GM21717 (cell line): ENCODE measurements around the gene GALNT15.
A peak's percentile ranks its signal among the peaks of the same experiment; 100 is the strongest.

Experiments
- ATAC-seq: cut with Tn5 transposase; IDR thresholded peaks from one replicate; pipeline ENCODE4 v1.9.1; 2021; ENCODE audit warnings: mild to moderate bottlenecking, moderate library complexity; ENCODE audit not compliant: unreplicated experiment

GALNT15 gene

GRCh38 chr3:16251316-16252085 is 77.0 kb downstream of the GALNT15 start:
- no peak for ATAC-seq

DNA sequence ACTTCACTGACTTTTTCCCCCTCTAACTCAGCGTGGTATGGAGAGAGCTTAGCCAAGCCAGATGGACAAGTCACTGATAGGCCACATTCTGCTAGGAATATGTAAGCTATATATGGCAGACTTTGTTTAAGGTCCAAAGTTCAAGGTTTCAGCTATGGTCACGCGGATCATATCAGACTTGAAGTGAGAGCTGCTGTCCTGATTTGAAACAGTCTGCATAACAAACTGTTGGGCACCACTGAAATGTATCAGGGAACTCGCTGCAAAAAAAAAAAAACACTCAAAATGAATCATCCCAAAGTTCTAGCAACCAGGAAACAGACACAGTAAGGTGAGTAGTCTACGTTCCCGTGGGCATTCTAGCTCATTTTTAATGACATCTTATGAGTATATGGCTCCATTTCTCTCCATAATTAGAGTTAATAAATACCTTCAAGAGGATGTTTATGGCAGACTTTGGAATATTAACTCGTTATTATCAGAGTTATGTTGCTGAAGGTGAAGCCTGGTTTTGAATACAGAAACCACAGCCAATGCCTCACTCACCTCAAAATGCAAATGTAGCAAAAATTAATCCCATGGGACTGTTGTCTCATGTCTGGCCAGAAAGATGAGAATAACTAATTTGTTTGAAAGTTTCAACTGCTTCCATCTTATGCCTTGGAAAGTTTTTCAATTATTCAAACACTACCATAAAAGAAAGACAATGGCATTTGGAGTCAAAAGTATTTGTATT is 77.9 kb downstream of the GALNT15 start:
- ATAC-seq, result no peak

DNA sequence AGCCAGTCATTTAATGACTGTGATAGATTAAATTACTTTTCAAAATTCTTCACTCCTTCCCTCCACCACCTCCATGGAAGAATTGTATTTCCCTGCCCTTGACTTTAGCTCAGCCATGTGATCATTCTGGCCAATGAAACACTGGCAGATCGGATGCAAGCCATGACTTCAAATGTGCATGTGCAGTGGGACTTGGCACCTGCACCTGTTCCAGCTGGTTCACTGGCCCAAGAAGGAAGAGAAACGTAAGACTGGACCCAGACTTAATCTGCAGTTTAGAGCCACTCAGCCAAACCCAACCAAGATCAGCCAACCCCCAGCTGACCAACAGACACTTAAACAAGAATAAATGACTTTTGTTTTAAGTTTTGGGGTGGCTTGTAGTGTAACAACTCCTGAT is 78.5 kb downstream of the GALNT15 start:
- no peak for ATAC-seq

DNA sequence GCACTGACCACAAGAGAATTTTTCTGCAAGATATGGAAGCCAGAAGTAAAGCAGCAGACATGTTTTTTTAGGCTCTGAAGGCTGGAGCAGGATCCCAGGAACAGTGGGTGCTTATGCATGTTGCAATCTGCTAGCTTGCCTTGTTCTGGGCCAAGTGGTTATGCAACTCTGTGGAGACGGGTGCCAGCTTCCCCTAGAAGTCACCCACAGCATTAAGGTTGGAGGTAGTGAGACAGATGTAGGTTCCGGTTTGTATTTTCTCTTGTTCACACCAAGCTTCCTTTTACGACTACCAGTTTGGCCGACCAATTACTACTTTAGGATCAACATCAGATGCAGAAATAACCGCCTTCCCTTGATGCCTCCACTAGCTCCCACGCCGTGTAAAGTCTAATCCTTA is 79.1 kb downstream of the GALNT15 start:
- no peak for ATAC-seq

DNA sequence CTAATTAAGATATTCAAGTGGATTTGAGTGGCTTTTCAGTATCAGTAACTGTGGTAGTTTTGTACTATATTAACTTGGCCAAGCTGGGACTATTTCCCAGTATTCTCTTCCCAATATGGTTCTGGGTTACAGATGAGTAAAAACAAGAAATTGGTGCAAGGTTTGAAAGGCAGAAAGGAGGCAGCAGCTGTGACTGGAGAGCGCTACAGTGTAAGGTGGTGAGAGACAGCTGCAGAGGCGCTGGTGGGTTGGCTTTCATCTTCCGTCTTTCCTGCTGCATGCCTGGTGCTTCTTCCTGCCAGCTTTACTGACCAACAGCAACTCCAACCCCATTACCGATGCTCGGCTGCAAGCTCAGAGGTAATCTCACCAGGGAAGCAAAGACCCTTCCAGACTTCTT is 80.4 kb downstream of the GALNT15 start:
- ATAC-seq, result no peak

DNA sequence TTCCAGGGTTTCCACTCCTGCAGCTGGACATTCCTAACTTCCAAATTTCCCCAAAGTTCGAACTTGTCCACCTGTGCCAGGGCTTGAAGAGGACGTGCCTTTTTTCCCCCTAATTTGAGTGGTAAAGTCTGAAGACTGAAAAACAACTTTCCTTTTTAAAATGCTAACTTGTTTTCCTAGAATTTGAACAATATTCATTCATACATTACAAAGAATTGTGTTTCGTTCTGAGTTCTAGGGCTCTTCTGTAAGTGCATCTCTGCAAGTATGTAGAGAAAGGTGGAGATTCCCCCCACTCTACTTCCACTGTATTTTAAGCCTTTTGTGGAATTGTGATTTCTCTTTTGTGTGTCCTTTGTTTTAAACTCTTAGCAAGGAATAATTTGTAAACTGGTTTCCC is 80.8 kb downstream of the GALNT15 start:
- ATAC-seq, result no peak

DNA sequence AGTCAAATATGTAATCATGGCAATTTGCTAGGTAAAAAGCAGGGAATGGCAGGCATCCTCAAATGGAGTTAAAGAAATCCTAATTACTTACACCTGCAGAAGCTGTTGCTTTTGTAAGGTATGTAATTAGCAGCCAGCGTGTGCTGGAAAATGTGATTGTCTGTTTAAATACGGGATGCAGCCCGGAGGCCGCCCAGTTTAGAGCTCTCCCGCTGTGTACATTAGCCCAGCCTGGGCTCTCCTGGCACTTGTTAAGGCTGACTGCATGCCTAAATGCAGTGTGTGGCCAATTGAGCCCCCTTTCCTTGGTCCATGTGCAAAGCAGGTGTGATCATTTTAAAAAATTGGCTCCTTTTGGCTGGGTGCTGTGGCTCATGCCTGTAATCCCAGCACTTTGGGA is 81.2 kb downstream of the GALNT15 start:
- no peak for ATAC-seq

GRCh38 chr3:16257309-16257708 is 82.8 kb downstream of the GALNT15 start:
- ATAC-seq, result no peak

DNA sequence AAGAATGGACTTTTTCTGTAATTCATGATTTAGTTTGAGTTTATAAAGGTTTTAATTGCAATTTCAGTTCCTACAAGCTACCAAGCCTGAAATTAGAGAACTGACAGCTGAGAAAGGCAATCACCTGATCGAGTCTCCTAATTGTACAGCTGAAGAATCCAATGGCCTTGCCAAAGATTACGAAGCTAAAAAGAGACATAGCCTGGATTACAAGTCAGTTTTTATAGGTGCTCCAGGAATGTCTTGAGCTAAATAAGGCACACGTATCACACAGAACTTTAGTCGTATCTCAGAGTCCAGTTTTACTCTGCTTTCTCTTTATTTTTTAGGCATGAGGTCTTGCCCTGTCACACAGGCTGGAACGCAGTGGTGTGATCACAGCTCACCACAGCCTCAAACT is 83.7 kb downstream of the GALNT15 start:
- ATAC-seq, result no peak

DNA sequence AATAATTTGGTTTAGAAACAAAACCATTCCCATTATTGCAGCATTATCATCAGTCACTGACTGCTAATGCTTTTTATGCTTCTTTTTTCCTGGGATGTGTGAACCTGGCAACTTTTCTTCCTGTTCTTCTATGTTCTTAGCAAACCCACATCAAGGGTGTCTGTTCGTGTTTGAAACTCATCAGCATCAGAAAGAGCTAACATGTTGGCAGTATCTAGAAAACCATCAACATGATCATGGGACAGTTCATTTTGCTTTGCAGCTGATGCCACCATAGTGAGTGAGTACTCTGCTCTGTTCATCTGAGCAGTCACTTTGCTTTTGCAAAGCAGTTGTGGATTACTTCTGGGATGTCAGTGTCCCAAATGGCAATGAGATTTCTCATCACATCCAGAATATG is 84.4 kb downstream of the GALNT15 start:
- ATAC-seq, result no peak

GRCh38 chr3:16260046-16260445 is 85.6 kb downstream of the GALNT15 start:
- no peak for ATAC-seq

DNA sequence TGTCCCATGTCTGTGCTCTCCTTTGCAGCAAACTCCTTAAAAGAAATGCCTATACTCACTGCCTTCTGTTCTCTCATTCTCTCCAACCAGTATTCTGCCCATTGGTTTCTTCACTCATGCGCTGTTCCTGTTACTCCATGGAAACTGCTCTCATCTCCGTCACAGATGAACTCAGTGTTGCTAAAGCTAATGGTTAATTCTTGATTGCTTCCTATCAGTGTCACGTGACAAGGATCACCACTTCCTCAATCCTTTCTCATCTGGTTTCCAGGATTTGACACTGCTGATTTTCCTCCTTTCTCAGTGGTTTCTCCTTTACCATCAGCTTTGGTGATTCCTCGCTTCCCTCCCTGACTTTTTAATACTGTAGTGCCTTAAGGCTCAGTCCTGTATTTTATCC is 87.7 kb downstream of the GALNT15 start:
- ATAC-seq, result no peak

DNA sequence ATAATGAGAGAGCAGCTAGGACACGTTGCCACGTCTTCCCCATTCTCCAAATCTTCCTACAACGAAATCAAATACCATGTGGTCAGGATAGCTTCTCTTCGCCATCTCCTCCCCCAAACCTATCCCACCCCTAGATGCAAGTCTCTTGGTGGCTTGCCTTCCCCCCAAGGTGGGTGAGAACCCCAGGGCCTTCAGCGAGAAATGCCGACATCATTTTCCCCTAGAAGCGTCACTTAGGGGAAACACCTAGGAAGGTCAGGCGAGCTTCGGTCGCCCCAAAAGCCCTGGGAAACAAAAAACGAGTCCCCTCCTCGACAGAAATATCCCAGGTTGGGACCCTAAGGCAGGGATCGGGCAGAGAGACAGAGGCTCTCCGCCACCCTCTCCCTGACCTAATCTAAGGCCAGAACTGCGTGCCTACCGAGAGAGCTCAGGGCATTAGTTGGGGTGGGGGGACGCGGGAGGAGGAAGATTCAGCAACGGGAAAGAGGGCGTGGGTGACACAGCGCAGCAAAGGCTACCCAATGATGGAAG is 89.8 kb downstream of the GALNT15 start:
- ATAC-seq, result no peak

DNA sequence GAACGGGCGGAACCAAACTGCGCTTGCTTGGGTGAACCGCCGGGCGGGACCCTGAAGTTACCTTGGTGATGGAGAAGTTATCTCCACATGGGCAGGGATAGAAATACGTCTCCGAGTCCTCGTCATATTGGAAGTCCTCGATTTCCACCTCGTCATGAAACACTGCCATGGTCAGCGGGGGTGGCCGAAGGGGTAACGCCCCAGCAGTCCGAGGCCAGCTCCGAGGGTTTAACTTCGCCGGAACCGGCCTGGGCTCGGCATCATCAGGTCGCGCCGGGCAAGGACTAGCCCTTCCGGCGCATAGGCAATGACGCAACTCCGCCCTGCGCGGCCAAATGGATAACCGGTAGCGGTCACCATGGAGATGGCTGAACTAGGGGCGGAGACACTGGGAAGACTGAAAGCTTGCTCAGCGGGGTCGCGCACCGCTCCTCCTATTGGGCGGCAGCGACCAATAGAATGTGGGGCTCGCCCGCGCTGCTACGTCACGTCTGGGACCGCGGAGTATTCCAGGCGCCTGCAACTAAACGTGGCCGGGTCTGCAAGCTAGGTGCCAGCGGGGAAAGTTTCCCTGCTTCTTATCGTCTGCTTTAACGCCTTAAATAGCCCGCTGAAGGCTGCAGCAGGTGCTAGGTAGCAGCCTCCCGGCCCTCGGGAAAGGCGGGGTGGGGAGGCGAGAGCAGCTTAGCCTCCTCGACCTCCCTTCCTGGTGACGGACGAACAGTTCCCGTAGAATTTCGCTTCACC is 90.4 kb downstream of the GALNT15 start, which contains the start of the genes DPH3 and OXNAD1:
Gene DPH3 (minus strand): TSS at position 236 of the 747 bp plus-strand sequence. CDS start 67 bp downstream, at position 169.
Gene OXNAD1 (plus strand): TSS at position 505 of the 747 bp plus-strand sequence. CDS start 5,741 bp downstream, outside the sequence.
- ATAC-seq, result peak; percentile 98

DNA sequence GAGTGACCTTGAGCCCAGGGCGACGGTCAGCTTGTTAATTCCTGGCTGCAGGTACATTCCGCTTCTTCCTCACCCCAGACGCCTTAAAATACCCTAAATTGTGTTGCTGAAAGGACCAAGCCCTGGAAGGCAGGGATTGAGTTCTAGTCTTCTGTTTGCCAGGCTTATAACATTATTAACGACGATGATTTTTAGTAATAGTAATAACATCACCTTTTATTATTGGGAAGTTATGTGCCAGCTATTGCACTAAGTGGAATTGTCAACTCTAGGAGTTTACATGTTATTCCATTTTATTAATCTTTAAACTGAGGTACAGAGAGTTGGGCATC is 90.9 kb downstream of the GALNT15 start:
- ATAC-seq, result no peak

DNA sequence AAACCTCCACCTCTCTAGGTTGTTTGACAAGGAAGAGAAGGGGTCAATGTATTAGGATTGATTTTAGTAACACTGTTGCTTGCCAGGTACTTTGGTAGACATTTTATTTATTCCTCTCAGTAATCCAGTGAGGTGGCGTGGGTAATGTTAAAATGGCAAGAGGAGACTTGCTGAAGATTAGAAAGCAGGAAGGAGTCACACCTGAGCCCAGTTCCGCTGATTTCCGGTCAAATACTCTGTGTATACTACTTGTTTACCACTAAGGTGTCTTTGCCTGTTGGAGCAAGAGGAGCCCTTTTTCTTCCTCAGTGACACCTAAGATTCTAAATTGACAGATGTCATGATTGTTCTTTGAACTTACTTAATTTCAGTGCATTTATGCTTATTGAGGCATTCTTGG is 92.2 kb downstream of the GALNT15 start:
- no peak for ATAC-seq

- no peak for ATAC-seq
Observed at GRCh38 chr3:16270855-16271254, 96.4 kb downstream of the GALNT15 start.

DNA sequence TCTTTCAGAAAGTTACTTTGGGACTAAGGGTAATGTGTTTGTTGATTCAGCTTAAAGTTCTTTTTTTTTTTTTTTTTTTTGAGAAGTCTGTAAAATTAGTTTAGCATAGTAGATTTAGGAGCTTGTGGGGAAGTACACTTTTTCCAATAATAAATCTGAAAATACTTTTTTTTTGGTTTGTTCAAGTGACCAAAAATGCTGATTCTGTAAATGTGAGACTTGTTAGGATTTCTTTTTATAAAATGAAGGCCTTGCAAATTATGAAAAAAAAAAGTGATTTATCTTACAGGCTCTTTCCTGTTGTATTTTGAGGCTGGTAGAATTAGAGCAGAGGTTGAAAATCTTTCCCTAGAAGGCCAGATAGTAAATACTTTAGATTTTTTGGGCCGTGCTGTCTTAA is 98.1 kb downstream of the GALNT15 start:
- ATAC-seq, result no peak

GRCh38 chr3:16273867-16274266 is 99.4 kb downstream of the GALNT15 start:
- ATAC-seq, result no peak

DNA sequence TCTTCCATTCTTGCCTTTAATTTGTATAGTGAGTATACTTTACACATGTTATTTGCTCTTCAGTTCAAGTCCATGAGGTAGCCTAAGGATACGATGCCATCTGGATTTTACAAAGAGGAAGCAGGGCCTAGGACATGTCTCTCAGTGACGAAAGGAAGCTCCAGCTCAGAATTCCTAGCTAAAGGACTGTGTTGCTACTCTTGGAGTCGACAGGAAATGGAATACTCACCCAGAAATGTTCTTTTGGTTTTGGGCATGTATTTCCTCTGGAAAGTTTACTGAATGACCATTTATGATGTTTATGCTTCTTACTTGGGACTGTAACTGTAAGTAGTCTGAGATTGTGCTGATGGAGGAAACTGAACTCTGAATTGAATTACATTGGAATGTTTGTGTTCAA is 103.0 kb downstream of the GALNT15 start:
- ATAC-seq, result no peak

DNA sequence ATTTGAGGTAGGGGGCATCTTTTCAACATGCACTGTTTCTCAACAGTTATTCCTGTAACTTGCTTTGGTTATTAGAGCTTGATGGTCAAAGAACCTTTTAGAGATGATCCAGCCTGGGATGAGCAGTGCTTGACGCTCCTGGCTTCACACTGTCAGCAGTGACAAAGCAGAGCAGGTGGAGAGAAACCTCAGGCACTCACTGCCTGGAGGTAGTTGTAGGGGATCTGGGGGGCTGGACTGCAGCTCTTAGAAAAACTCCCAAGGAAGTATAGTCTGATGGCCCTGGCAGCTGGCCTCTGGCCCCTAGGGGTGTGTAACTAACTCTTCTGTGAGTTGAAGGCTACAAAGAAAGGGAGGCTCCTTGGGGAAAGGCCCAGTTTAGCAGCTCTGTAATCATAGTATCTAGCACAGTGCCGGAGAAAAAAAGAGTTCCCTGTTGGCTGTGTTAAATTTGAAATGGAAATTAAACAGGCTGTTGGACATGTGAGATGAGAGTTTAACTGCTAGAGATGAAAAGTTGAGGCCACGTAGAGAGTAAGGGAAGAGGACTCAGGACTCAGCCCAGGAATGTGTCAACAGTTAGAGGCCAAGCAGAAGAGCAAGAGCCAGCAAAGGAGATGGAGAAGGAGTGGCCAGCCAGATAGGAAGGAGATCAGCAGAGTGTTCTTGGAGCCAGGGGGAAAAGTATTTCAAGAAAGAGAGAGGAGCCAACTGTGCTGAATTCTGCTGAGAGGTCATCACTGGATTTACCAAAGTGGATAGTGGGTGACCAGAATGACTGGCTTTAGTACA is 104.7 kb downstream of the GALNT15 start:
- ATAC-seq, result no peak
